SK-N-SH (cell line): ENCODE measurements around the gene CEP295NL. TPM values are rescaled to one million over a fixed set of nuclear protein-coding genes. Genes with fewer than 3 reads are reported as not detected.

Experiments
- CTCF ChIA-PET: fragments of 300-600, 350-600 bp; formaldehyde crosslinking; extraction: SDS; loops from one replicate; lab custom pipeline; 2021; lab: Yijun Ruan, JAX
- POLR2A ChIA-PET: fragments of 350-600 bp; sonication (Branson Sonifier 250); formaldehyde crosslinking; extraction: SDS; loops from one replicate; lab custom pipeline; 2020; ENCODE audit warnings: antibody characterized with exemption, inconsistent platforms; lab: Yijun Ruan, JAX
- DNase-seq: peaks from one replicate; pipeline ENCODE4 v3.0.0; 2012
- H2AFZ ChIP-seq: fragments of 200-600 bp; sonication (generic); 2 replicates; pipeline ENCODE4 v1.8.1; 2016; ENCODE audit warnings: antibody characterized with exemption, mild to moderate bottlenecking, low read depth
- H3F3A ChIP-seq: fragments of 200-600 bp; sonication (generic); replicated peaks from 2 replicates; pipeline ENCODE3; 2016; ENCODE audit warnings: antibody characterized with exemption, mild to moderate bottlenecking; ENCODE audit not compliant: insufficient read depth
- H3K27ac ChIP-seq, 2 experiments: fragments of 200-500 bp in 1 of 2; fragments of 200-600 bp in 1 of 2; sonication (Bioruptor generic) in 1 of 2; sonication (generic), shearing (Covaris generic) in 1 of 2; 2 replicates each; pipeline versions ENCODE4 v1.5.1 to v1.6.1; 2014 to 2016; ENCODE audit warnings: low read depth in 2 of 2, inconsistent platforms in 1 of 2, low read length in 1 of 2, mild to moderate bottlenecking in 1 of 2, mixed read lengths in 1 of 2
- H3K27me3 ChIP-seq: fragments of 200-600 bp; sonication (generic), shearing (Covaris generic); 2 replicates; pipeline ENCODE4 v1.6.1; 2016; ENCODE audit warnings: mixed run types; ENCODE audit not compliant: insufficient read depth
- H3K36me3 ChIP-seq, 2 experiments: fragments of 200-500 bp in 1 of 2; fragments of 200-600 bp in 1 of 2; sonication (Bioruptor generic) in 1 of 2; sonication (generic) in 1 of 2; replicated peaks in 1 of 2; 2 replicates each; pipeline versions ENCODE3 to v1.5.1; 2014 to 2016; ENCODE audit warnings: low read length in 1 of 2, mild to moderate bottlenecking in 1 of 2; ENCODE audit not compliant: insufficient read depth in 2 of 2, control insufficient read depth in 1 of 2
- H3K4me1 ChIP-seq, 2 experiments: fragments of 200-500 bp in 1 of 2; fragments of 200-600 bp in 1 of 2; sonication (Bioruptor generic) in 1 of 2; sonication (generic), shearing (Covaris generic) in 1 of 2; 2 replicates each; pipeline versions ENCODE4 v1.5.1 to v1.6.1; 2014 to 2016; ENCODE audit warnings: low read depth in 1 of 2, low read length in 1 of 2, mixed run types in 1 of 2; ENCODE audit not compliant: insufficient read depth in 2 of 2, control insufficient read depth in 1 of 2
- H3K4me2 ChIP-seq: fragments of 200-600 bp; sonication (generic), shearing (Covaris generic); 2 replicates; pipeline ENCODE4 v1.6.1; 2017; ENCODE audit warnings: mixed run types
- H3K4me3 ChIP-seq, 2 experiments: fragments of 200-500 bp in 1 of 2; fragments of 200-600 bp in 1 of 2; sonication (Bioruptor generic) in 1 of 2; sonication (generic), shearing (Covaris generic) in 1 of 2; 2 replicates each; pipeline versions ENCODE4 v1.5.1 to v1.8.1; 2014 to 2016; ENCODE audit warnings: low read depth in 2 of 2, inconsistent platforms in 1 of 2, low read length in 1 of 2, mild to moderate bottlenecking in 1 of 2, mixed read lengths in 1 of 2, moderate library complexity in 1 of 2
- H3K79me2 ChIP-seq: fragments of 200-600 bp; sonication (generic); 2 replicates; pipeline ENCODE4 v1.8.1; 2017; ENCODE audit warnings: mild to moderate bottlenecking; ENCODE audit not compliant: insufficient read depth
- H3K9ac ChIP-seq: fragments of 200-600 bp; sonication (generic); 2 replicates; pipeline ENCODE4 v1.6.1; 2017; ENCODE audit warnings: mixed run types
- H3K9me2 ChIP-seq: fragments of 200-600 bp; sonication (generic); 2 replicates; pipeline ENCODE4 v1.6.1; 2017; ENCODE audit warnings: mixed run types
- H3K9me3 ChIP-seq: fragments of 200-600 bp; sonication (generic); 2 replicates; pipeline ENCODE4 v1.6.1; 2017; ENCODE audit warnings: mixed run types, mild to moderate bottlenecking, moderate library complexity
- H4K20me1 ChIP-seq: fragments of 200-600 bp; sonication (generic); 2 replicates; pipeline ENCODE4 v1.6.1; 2017; ENCODE audit warnings: mild to moderate bottlenecking, mixed run types; ENCODE audit not compliant: insufficient read depth
- MAX ChIP-seq: IDR thresholded peaks from 2 replicates; pipeline ENCODE4 v1.4.0; 2012; ENCODE audit warnings: low read depth
- MEF2A ChIP-seq: IDR thresholded peaks from 2 replicates; pipeline ENCODE4 v1.4.0; 2012; ENCODE audit warnings: low read depth, borderline replicate concordance
- MXI1 ChIP-seq: IDR thresholded peaks from 2 replicates; pipeline ENCODE4 v1.6.1; 2012; ENCODE audit warnings: mild to moderate bottlenecking, low read depth, low read length, improper control_type of control experiment
- POLR2AphosphoS5 ChIP-seq: IDR thresholded peaks from 2 replicates; pipeline ENCODE4 v1.6.1; 2012; ENCODE audit warnings: low read depth, low read length
- RCOR1 ChIP-seq: fragments of 150-350 bp; IDR thresholded peaks from 2 replicates; pipeline ENCODE4 v1.6.1; 2017; ENCODE audit warnings: antibody characterized with exemption, low read length
- SIN3A ChIP-seq: IDR thresholded peaks from 2 replicates; pipeline ENCODE4 v1.6.1; 2012; ENCODE audit warnings: low read depth, mild to moderate bottlenecking, low read length, moderate library complexity, borderline replicate concordance
- WGBS: methylation state at CpG from one replicate; pipeline ENCODE4 v1.1.6; 2017; ENCODE audit warnings: low lambda C conversion rate; 5-methylcytosine and 5-hydroxymethylcytosine counted together
- polyA plus RNA-seq, 3 experiments: library from polyadenylated mRNA; depleted of rRNA; stranded (reverse); fragments of >200 nt; gene quantifications; 2 replicates each; pipeline ENCODE4 v1.2.3, GENCODE V29; 2012
- TF ChIP-seq, protein P1 (sequence below): fragments of 150-350 bp; IDR thresholded peaks from 2 replicates; pipeline ENCODE4 v1.6.1; 2017; ENCODE audit warnings: antibody characterized with exemption, low read length, low read depth, borderline replicate concordance
- TF ChIP-seq, protein P2 (sequence below): IDR thresholded peaks from 2 replicates; pipeline ENCODE4 v1.6.1; 2012; ENCODE audit warnings: mild to moderate bottlenecking, low read depth, low read length, moderate library complexity

Gene CEP295NL
- polyA plus RNA-seq, 1 of the 3 experiments (the other 2 are of a cell fraction), result 0.35 TPM

- TF ChIP-seq, protein P1, sequence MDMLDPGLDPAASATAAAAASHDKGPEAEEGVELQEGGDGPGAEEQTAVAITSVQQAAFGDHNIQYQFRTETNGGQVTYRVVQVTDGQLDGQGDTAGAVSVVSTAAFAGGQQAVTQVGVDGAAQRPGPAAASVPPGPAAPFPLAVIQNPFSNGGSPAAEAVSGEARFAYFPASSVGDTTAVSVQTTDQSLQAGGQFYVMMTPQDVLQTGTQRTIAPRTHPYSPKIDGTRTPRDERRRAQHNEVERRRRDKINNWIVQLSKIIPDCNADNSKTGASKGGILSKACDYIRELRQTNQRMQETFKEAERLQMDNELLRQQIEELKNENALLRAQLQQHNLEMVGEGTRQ, result no peak
- TF ChIP-seq RCOR1 (no peak), POLR2AphosphoS5 (no peak), MEF2A (no peak)
- TF ChIP-seq, protein P2, sequence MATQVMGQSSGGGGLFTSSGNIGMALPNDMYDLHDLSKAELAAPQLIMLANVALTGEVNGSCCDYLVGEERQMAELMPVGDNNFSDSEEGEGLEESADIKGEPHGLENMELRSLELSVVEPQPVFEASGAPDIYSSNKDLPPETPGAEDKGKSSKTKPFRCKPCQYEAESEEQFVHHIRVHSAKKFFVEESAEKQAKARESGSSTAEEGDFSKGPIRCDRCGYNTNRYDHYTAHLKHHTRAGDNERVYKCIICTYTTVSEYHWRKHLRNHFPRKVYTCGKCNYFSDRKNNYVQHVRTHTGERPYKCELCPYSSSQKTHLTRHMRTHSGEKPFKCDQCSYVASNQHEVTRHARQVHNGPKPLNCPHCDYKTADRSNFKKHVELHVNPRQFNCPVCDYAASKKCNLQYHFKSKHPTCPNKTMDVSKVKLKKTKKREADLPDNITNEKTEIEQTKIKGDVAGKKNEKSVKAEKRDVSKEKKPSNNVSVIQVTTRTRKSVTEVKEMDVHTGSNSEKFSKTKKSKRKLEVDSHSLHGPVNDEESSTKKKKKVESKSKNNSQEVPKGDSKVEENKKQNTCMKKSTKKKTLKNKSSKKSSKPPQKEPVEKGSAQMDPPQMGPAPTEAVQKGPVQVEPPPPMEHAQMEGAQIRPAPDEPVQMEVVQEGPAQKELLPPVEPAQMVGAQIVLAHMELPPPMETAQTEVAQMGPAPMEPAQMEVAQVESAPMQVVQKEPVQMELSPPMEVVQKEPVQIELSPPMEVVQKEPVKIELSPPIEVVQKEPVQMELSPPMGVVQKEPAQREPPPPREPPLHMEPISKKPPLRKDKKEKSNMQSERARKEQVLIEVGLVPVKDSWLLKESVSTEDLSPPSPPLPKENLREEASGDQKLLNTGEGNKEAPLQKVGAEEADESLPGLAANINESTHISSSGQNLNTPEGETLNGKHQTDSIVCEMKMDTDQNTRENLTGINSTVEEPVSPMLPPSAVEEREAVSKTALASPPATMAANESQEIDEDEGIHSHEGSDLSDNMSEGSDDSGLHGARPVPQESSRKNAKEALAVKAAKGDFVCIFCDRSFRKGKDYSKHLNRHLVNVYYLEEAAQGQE, result no peak
Measured at GRCh38 chr17:78929908-78930775, 27.1 kb upstream of the CEP295NL start (continued).

DNA sequence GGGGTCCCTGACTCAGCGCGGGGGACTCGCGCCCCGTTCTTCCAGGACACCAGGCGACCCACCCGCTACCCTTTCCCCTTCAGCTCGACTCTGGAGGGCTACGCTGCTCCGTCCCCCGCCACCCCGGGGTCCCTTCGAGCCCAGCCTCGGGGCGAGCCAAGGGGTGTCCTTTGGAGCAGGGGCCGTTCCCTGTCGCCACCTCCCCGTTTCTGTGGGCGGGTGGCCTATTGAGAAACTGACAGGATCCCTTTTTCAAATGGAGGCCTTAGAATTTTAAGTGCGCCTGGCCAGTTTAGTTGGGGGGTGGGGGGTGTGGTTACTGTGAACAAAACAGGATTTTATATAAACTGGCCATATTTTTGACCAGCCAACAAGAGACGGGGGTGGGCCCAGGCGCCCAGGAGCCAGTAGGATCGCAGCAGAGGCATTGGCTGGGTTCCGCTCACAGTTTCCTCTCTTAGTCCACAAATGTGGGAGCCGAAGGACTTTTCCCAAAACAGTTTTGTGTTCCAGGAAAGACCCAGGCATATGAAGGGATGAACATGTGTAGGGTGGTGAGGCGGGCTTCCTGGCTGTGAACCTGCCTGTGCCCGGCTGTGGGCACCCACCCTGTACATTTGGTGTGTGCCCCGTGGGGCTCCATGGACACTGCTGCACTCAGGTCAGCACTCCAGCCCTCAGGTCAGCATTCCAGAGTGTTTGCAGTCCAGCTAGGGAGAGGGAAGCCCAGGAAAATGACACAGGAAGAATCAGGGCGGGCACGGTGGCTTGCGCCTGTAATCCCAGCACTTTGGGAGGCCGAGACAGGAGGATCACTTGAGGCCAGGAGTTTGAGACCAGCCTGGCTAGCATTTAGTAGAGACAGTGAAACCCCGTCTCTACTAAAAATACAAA, 22.9 kb upstream of the CEP295NL start:
- peaks cover 18 to 39% of the 10 kb centered on the region in 2 experiments for H3K4me1 ChIP-seq
- H2AFZ ChIP-seq, result peak overlapping the region; percentile 98
- H3K4me2 ChIP-seq, result peak overlapping the region; percentile 96
- peak; percentile 81 for DNase-seq
- no peak for TF ChIP-seq MXI1
- 0 out of 2 replicates have a peak, but pooled peaks have one; percentile 1 for TF ChIP-seq MAX
- peak; percentile 14; the same call in 1 of the 2 replicates for TF ChIP-seq SIN3A
- peaks cover 8 to 10% of the 10 kb centered on the region in 2 experiments for H3K36me3 ChIP-seq
- POLR2A ChIA-PET, result interaction anchor here (1.0 to 3.4 kb wide), 3 partner anchors 9 to 38 kb away, joined by 3 to 16 read pairs (median 3); no protein-coding TSS in a partner anchor
- no peaks in the 10 kb centered on the region for H3K27me3 ChIP-seq
- no peaks in the 10 kb centered on the region for H3K9me3 ChIP-seq
- H3K9me2 ChIP-seq, result no peaks in the 10 kb centered on the region
- H3K79me2 ChIP-seq, result peaks cover 39% of the 10 kb centered on the region
- H3F3A ChIP-seq, result peaks cover 9% of the 10 kb centered on the region
- peaks cover 33% of the 10 kb centered on the region for H4K20me1 ChIP-seq
- CTCF ChIA-PET, result interaction anchor here (0.8 to 2.4 kb wide), 4 partner anchors 8 to 60 kb away, joined by 3 to 13 read pairs (median 3); no protein-coding TSS in a partner anchor
- peak overlapping the region; percentile 66 to 74 for H3K4me3 ChIP-seq
- H3K9ac ChIP-seq, result peak overlapping the region; percentile 83
- H3K27ac ChIP-seq, result peak overlapping the region; percentile 74 to 93
- WGBS, result 61% methylated on average over 23 of the region's 33 CpGs
